ENCODE results near the gene TVP23C.
"Not testable (repeated sequence)": the region's sequence is repeated elsewhere in the genome, so short reads cannot be mapped to it uniquely, and the experiment has no call there.

TVP23C gene

DNA sequence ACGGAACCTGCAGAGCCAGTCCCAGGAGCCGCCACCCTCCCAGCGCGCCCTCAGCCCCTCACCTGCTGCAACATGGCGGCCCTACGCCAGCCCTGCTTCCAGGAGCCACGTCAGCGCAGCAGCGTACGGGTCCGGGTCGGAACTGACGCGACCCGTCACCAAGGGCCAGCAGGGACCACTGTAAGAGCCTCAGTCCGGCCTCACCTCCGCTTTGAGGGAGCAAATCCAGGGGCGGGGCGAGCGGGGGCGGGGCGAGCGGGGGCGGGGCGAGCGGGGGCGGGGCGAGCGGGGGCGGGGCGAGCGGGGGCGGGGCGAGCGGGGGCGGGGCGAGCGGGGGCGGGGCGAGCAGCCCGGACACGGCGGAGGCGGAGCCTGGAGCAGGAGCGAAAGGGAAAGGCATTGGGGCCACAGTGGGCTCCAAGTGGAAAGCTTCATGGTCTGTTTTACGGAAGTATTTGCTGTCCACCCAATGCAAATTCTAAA lies at the start of gene TVP23C:
Gene TVP23C (minus strand): TSS at position 109 of the 483 bp plus-strand sequence. CDS start 35 bp downstream, at position 74.
- H3K9me3 Mint-ChIP-seq, H3K4me1 Mint-ChIP-seq, H3K27me3 Mint-ChIP-seq, H3K36me3 Mint-ChIP-seq: not testable (repeated sequence)
- Mint-ChIP-seq H3K27ac (peak within 1 kb of the TSS; percentile 93), H3K4me3 (peak within 1 kb of the TSS; percentile 95)

DNA sequence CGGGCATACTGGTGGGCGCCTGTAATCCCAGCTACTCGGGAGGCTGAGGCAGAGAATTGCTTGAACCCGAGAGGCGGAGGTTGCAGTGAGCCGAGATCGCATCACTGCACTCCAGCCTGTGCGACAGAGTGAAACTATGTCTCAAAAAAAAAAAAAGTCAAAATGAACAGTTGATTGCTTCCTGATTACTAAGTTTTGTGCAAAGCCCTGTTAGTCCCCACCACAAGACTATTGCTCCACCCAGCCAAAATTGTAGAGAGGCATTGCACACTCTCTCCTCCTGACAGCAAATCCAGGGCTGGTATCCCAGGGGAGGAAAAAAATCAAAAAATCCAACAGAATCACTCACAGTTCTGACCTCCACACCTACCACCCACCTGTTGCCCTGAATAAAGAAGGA lies 29.7 kb upstream of the TVP23C start:
- not testable (repeated sequence) for H3K4me3 Mint-ChIP-seq, H3K36me3 Mint-ChIP-seq

DNA sequence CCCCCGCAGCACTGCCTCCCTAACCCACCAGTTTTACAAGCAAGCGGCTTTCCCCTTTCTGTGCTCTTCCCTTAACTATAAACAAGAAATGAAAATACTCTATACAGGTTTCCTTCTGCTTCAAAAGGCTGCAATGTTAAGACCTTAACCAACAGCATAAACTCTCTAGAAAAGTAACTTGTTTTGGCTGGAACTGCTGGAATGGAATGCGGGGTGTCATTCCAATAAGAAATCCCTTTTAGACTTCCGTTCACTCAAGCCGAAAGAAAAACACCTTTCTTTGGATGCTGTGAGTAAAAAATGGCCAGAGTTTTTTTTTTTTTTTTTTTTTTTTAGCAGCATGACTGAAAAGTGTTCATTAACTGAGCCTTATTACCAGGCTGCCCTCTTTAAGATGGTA lies 28.7 kb upstream of the TVP23C start:
- H3K4me3 Mint-ChIP-seq, H3K36me3 Mint-ChIP-seq, H3K27ac Mint-ChIP-seq, H3K9me3 Mint-ChIP-seq, H3K27me3 Mint-ChIP-seq: not testable (repeated sequence)
- H3K4me1 Mint-ChIP-seq = peaks cover 23% of the 10 kb centered on the region

More for the DNA sequence above, 29.7 kb upstream of the TVP23C start:
- H3K4me1 Mint-ChIP-seq = peaks cover 22% of the 10 kb centered on the region
- not testable (repeated sequence) for H3K9me3 Mint-ChIP-seq, H3K27ac Mint-ChIP-seq, H3K27me3 Mint-ChIP-seq

DNA sequence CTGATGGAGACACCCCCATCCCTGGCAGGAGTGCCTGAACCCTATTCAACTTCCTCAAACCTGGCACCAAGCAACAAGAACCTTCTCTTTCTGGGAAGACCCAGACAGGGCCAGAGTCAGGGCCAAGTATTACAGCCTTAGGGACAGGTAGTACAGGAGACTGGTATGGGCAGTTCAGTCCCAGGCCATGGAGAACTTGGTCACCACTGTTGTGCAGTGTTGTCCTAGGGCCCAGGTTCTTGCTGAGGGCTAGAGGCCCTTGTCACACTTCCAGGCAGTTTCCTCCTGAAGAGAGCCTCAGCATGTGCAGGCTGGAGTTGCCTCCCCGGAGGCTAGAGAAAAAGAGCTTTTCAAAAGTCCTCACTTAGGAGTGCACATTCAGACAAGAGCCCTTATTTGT lies 27.6 kb upstream of the TVP23C start:
- peaks cover 23% of the 10 kb centered on the region for H3K4me1 Mint-ChIP-seq
- H3K9me3 Mint-ChIP-seq, H3K36me3 Mint-ChIP-seq, H3K4me3 Mint-ChIP-seq, H3K27ac Mint-ChIP-seq, H3K27me3 Mint-ChIP-seq: not testable (repeated sequence)

DNA sequence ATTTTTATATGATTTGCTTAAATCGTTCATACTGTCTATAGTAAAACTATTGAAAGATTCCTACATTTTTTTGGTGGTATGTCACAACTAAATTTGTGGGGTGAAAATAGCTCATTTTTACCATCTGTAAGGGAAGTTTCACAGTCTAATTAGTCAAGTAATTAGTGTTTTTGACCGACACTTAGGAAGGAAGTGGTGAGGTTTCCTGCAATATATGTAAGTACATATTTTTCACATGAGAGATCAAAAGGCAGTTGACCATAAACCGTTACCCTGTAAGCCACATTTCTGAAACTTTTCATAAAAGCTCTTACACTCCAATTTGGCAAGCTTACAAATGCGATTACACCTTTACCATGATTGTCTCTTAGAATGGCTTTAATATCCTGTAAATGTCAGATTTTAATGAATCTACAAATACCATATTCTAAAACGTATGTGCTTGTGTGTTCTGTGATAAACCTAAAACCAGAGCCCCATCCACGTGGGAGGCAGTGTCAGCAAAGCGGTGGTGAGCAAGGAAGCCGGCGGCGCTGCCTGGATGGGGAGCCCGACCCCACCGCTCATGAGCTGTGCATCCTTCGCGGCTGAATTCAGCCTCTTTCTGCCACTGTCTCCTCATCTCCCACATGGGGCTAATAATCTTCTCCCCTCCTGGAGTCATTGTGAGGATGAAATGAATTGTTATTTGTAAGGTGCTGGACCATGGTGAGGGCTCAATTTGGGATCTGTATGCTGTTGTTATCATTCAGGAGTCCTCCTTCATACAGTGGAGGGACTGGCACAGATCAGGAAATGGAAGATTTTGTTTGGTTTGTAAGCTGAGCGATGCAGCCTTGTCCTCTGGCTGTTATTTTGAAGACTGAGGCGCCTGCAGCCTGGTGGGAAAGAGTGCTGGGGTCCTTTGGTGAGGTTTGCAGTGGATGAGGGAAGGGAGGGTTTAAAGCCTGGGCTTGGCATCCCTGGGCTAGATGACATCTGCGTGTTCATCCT lies 26.6 kb upstream of the TVP23C start:
- H3K4me1 Mint-ChIP-seq = peaks cover 23% of the 10 kb centered on the region
- not testable (repeated sequence) for H3K4me3 Mint-ChIP-seq, H3K27ac Mint-ChIP-seq, H3K27me3 Mint-ChIP-seq, H3K36me3 Mint-ChIP-seq, H3K9me3 Mint-ChIP-seq

DNA sequence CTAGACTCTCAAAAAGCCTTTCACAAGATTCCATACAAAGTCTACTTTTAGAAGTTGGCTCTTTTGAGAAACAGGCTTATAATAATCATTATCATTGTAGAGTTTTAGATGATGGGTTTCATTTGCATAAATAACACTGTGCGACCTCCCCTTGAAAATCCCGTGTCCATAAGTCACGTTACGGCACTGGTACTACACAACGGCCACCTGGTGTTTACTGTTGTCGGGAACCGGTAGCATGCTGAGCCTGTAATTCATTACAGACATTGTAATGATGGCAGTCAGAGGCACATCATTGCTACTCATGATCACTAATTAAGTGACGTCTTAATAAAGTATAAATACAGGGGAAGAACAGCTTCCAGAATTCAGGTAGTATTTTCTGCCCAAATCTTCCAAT lies 24.7 kb upstream of the TVP23C start:
- H3K36me3 Mint-ChIP-seq, H3K9me3 Mint-ChIP-seq, H3K27ac Mint-ChIP-seq, H3K4me3 Mint-ChIP-seq, H3K27me3 Mint-ChIP-seq: not testable (repeated sequence)
- H3K4me1 Mint-ChIP-seq = peaks cover 23% of the 10 kb centered on the region

DNA sequence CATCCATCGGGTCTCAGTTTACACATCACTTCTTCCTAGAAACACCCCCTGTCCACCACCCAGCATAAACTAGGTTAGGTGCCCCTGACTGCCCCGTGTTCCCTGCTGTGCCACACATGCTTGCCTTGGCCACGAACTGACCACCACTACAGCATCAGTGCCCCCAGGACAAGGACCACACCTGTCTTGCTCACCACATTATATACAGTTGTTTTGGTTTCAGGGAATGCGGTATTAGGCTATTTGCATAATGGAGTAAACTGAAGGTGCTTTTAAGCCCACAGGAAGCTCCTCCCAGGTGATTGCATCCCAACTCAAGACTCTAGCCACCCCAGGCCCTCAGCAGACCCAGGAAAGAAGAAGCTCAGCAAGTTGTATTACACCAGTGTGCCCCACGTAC lies 20.0 kb upstream of the TVP23C start:
- not testable (repeated sequence) for H3K4me3 Mint-ChIP-seq, H3K27ac Mint-ChIP-seq, H3K36me3 Mint-ChIP-seq, H3K27me3 Mint-ChIP-seq, H3K4me1 Mint-ChIP-seq, H3K9me3 Mint-ChIP-seq

DNA sequence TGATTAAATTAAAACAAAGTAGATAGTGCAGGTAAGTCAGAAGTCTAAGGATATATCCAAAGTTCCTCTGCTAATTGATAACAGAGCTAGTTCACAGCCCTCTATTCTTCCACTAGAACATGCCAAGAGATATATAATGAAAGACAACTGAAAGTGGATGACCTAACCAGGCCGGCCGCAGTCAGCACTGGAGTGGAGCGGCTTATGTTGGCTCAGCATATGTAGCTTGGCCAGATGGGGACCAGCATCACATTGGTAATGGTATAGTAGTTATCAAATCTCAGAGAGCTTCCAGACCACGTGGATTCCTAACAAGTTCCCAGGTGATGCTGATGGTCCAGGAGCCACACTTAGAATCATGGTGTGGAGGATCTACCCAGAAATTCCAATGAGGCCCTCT lies 18.2 kb upstream of the TVP23C start:
- H3K36me3 Mint-ChIP-seq, H3K27ac Mint-ChIP-seq, H3K4me1 Mint-ChIP-seq, H3K27me3 Mint-ChIP-seq, H3K9me3 Mint-ChIP-seq, H3K4me3 Mint-ChIP-seq: not testable (repeated sequence)

DNA sequence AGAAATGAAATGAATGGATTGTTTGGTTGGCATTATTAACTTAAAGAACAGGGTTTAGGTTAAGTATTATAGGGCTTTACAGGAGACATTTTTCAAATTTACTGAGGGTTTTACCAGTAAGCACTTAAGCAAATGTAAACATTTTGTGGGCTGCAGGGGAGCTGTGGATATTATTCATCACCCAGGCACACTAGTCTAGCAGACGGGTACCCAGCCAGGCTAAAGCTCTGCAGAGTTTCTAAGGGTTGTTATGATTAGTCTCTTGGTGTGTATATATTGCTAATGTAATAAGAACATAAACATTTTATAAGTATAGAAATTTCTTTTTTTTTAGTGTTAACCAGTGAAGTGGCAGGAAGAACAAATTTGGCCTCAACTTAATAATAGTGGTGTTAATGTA lies 13.6 kb upstream of the TVP23C start:
- not testable (repeated sequence) for H3K27me3 Mint-ChIP-seq, H3K4me1 Mint-ChIP-seq, H3K4me3 Mint-ChIP-seq, H3K36me3 Mint-ChIP-seq, H3K27ac Mint-ChIP-seq, H3K9me3 Mint-ChIP-seq

DNA sequence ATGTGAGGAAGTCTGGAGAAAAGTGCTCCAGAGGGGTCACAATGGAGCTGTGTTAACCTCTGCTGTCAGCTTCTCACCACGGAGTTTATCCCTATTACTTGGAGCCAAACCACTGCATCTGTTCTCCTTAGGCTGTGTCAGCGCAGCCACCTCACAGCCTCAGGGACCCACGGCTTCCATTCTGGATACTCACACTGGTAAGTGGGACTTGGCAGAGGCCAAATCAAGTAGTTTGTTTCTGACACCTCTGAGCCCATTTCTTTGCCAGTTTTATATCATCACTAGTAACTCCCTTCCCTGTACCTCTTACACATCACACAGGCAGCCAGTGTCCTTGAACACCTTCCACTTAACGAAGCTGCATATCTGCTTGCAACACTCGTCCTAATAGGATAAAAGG lies 11.4 kb upstream of the TVP23C start:
- not testable (repeated sequence) for H3K4me1 Mint-ChIP-seq, H3K4me3 Mint-ChIP-seq, H3K27ac Mint-ChIP-seq, H3K36me3 Mint-ChIP-seq, H3K27me3 Mint-ChIP-seq, H3K9me3 Mint-ChIP-seq

DNA sequence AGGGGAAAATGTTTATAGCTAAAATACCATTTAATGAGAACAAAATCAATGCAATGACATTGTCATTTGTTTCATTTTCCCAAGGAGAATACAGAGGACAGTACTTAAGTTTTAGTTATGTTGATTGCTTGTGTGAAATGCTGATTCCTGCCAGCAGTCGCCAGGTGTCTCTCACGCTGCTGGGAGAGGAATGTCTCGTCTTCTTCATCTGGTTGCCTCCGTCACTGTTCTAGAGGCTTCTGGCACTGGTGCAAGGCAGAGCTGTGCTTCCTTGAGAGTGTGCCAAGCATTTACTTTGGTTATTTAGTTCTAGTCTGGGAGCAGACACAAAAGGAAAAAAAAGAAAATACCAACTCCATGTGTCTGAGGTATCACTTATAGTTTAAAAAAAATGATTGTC lies 10.6 kb upstream of the TVP23C start:
- not testable (repeated sequence) for H3K27me3 Mint-ChIP-seq, H3K27ac Mint-ChIP-seq, H3K4me1 Mint-ChIP-seq, H3K4me3 Mint-ChIP-seq, H3K36me3 Mint-ChIP-seq, H3K9me3 Mint-ChIP-seq

DNA sequence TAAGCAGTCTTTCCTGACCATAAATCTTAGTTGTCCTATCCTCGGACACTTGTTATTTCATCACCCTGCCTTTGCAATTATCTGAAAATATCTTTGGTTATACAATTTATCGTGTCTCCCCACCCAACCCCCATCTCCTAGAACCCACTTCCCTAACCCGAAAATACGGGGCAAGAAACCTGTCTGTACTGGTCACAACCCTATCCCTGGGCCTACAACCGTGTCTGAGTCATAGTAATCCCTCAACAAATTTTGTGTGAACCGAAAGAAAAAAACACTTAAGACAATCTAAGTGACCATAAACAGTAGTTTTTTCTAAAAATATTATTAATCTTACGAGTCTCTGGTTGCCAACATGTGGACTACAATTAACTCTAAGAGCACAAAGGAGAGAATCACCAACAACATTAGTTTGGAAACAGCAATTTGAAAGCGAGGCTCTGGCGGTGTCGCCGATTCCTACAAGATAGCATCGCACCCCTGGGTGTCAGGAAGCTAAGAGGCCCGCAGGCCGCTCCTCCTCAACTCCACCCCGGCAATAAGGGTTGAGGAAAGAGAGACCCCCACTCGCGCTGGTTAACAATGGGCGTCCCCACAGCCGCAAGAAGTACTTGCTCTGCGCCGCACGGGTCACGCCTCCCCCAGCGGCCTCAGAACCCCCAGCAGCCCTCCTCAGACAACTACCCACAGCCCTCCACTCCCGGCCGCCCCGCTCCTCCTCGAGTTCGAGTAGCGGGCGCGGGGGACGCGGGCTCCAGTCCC lies 489 bp downstream of the TVP23C start:
- H3K4me1 Mint-ChIP-seq, H3K36me3 Mint-ChIP-seq, H3K27me3 Mint-ChIP-seq, H3K27ac Mint-ChIP-seq, H3K9me3 Mint-ChIP-seq: not testable (repeated sequence)
- peak overlapping the region; percentile 95 for H3K4me3 Mint-ChIP-seq

DNA sequence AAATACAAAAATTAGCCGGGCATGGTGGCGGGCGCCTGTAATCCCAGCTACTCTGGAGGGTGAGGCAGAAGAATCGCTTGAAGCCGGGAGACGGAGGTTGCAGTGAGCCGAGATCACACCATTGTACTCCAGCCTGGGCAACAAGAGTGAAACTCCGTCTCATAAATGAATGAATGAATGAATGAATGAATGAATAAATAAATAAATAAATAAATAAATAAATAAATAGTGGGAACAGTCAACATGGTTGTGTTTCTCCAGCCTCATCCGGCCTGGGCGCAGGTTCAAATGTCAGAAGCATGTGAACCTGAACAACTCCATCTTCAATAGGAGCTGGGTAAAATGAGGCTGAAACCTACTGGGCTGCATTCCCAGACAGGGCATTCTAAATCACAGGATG lies 1.8 kb downstream of the TVP23C start:
- H3K27me3 Mint-ChIP-seq, H3K36me3 Mint-ChIP-seq, H3K4me3 Mint-ChIP-seq, H3K9me3 Mint-ChIP-seq, H3K27ac Mint-ChIP-seq: not testable (repeated sequence)
- peaks cover 14% of the 10 kb centered on the region for H3K4me1 Mint-ChIP-seq

DNA sequence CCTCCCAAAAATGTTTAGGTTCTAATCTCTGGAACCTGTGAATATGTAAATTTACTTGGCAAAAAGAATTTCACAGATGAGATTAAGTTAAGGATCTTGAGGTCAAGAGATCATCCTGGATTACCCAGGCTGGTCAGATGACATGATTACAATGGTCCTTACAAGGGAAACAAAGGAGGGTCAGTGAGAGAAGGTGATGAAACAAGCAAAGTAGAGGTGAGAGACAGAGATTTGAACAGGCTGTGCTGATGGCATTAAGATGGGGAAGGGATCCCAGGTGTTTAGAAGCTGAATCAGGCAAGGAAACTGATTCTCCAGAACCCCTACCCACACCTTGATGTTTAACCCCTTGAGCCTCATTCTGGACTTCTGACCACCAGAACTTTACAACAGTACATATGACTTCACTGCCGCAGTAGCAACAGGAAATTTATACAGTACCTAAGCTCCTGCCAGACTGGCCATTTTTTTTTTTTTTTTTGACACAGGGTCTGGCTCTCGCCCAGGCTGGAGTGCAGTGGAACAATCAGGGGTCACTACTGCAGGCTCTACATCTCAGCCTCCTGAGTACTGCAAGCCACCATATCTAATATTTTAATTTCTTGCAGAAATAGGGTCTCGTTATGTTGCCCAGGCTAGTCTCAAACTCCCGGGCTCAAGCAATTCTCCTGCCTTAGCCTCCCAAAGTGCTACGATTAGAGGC lies 4.7 kb downstream of the TVP23C start:
- not testable (repeated sequence) for H3K9me3 Mint-ChIP-seq, H3K4me3 Mint-ChIP-seq, H3K27ac Mint-ChIP-seq, H3K4me1 Mint-ChIP-seq, H3K27me3 Mint-ChIP-seq, H3K36me3 Mint-ChIP-seq

DNA sequence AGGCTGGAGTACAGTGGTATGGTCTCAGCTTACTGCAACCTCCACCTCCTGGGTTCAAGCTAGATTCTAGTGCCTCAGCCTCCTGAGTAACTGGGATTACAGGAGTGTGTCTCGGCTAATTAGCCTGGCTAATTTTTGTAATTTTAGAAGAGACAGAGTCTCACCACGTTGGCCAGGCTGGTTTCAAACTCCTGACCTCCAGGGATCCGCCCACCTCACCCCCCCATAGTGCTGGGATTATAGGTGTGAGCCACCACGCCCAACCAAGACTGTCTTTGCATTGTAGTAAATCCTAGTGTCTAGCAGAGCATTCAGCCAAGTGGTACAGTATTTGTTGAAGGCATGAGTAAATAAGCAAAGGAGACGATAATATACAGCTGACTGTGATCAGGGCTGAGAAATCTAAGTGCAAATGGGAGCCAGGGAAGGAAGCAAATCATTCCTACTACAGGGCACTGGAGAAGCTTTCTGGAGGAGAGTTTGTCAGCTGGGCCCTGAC lies 5.9 kb downstream of the TVP23C start:
- H3K36me3 Mint-ChIP-seq, H3K9me3 Mint-ChIP-seq, H3K4me1 Mint-ChIP-seq, H3K27ac Mint-ChIP-seq, H3K27me3 Mint-ChIP-seq, H3K4me3 Mint-ChIP-seq: not testable (repeated sequence)

DNA sequence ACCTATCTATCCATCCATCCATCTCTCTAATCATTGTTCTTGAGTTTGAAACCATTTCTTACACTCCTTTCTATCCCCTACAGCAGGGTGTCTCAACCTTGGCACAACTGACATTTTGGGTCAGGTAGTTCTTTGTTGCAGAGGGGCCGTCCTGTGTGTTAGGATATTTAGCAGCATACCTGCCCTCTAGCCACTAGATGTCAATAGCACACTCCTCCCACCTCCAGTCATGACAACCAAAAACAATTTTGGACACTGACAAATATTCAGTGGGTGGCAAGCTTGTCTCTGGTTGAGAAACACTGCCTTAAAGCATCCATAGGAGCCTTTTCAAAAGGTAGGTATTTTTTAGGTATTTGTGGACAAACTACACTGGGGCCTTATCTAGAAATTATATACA lies 10.4 kb downstream of the TVP23C start:
- not testable (repeated sequence) for H3K27ac Mint-ChIP-seq, H3K4me1 Mint-ChIP-seq, H3K36me3 Mint-ChIP-seq, H3K27me3 Mint-ChIP-seq, H3K9me3 Mint-ChIP-seq, H3K4me3 Mint-ChIP-seq
